Activated CD8-positive, alpha-beta T cell treated with anti-CD3 and anti-CD28 coated beads for 36 hours (primary cell): ENCODE results near the gene TIPARP. TPM values are rescaled to one million over a fixed set of nuclear protein-coding genes. Genes with fewer than 3 reads are reported as not detected.
A peak's percentile ranks its signal among the peaks of the same experiment; 100 is the strongest.

Experiments used
- ATAC-seq: fragments of 200-7000 bp; cut with Tn5 transposase; one replicate; pipeline ENCODE4 v1.10.0; 2021; ENCODE audit warnings: mild to moderate bottlenecking, moderate library complexity
- CTCF ChIA-PET: fragments of 350-600 bp; sonication (Branson Sonifier 250); formaldehyde crosslinking; loops from one replicate; lab custom pipeline; 2021; ENCODE audit warnings: antibody characterized with exemption; lab: Charles Lee
- POLR2A ChIA-PET: fragments of 350-600 bp; sonication (Branson Sonifier 250); formaldehyde crosslinking; loops from one replicate; lab custom pipeline; 2021; ENCODE audit warnings: antibody characterized with exemption; lab: Charles Lee
- DNase-seq: peaks from one replicate; pipeline ENCODE4 v3.0.0-alpha.2; 2020
- H3K27ac Mint-ChIP-seq: one replicate; pipeline ENCODE4 v1.8.0; 2021; ENCODE audit warnings: mild to moderate bottlenecking, mixed read lengths
- H3K27me3 Mint-ChIP-seq: one replicate; pipeline ENCODE4 v1.8.0; 2021; ENCODE audit warnings: mixed read lengths
- H3K36me3 Mint-ChIP-seq: one replicate; pipeline ENCODE4 v1.8.0; 2021; ENCODE audit warnings: low read depth, mixed read lengths
- H3K4me1 Mint-ChIP-seq: one replicate; pipeline ENCODE4 v1.8.0; 2021; ENCODE audit warnings: low read depth, mixed read lengths
- H3K4me3 Mint-ChIP-seq: one replicate; pipeline ENCODE4 v1.8.0; 2021; ENCODE audit warnings: mild to moderate bottlenecking, moderate library complexity, mixed read lengths
- H3K9me3 Mint-ChIP-seq: one replicate; pipeline ENCODE4 v1.8.0; 2021; ENCODE audit warnings: mixed read lengths
- intact Hi-C: fragments of 100-400 bp; cut with micrococcal nuclease; formaldehyde crosslinking; loops from one replicate; pipeline ENCODE4 v1.10.0; 2022
- total RNA-seq, 2 experiments: library from RNA; stranded (reverse); gene quantifications; one replicate each; pipeline ENCODE4 v1.2.3, GENCODE V29; 2021
- TF ChIP-seq, protein P1 (sequence below): fragments of 200-600 bp; IDR thresholded peaks from one replicate; pipeline ENCODE4 v1.8.0; 2022; ENCODE audit warnings: antibody characterized with exemption, mild to moderate bottlenecking

Gene TIPARP
- total RNA-seq, 2 experiments from 2014 or later = 28.0 to 30.0 TPM

DNA sequence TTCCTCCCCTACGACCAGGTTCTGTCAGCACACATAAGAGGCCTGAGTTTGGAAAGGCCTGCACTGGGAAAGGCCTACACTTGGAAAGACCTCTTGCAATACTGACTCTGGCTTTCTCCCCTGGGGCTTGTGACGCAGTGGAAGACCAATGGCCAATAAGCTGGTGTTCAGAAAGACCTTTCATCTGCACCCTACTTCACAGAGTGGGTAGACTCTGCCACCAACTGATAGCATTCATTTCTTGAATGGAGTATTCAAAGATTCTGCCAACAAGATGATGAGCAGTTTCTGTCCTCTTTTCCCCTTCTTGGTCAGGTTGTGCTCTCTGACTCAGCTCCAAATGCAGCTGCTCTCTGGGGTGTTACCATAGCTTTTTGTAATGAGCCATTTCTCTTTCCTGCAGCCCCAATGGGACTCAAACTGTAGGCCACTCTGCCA, 48.8 kb downstream of the TIPARP start:
- peak; percentile 60 for ATAC-seq
- peaks cover 4% of the 10 kb centered on the region for H3K4me1 Mint-ChIP-seq
- no peaks in the 10 kb centered on the region for H3K27me3 Mint-ChIP-seq
- no peaks in the 10 kb centered on the region for H3K36me3 Mint-ChIP-seq
- peak overlapping the region; percentile 17 for H3K27ac Mint-ChIP-seq
- no peaks in the 10 kb centered on the region for H3K9me3 Mint-ChIP-seq
- peak; percentile 10 for DNase-seq
- intact Hi-C loops = no loop called here
- POLR2A ChIA-PET = no interaction called here
- TF ChIP-seq, protein P1, sequence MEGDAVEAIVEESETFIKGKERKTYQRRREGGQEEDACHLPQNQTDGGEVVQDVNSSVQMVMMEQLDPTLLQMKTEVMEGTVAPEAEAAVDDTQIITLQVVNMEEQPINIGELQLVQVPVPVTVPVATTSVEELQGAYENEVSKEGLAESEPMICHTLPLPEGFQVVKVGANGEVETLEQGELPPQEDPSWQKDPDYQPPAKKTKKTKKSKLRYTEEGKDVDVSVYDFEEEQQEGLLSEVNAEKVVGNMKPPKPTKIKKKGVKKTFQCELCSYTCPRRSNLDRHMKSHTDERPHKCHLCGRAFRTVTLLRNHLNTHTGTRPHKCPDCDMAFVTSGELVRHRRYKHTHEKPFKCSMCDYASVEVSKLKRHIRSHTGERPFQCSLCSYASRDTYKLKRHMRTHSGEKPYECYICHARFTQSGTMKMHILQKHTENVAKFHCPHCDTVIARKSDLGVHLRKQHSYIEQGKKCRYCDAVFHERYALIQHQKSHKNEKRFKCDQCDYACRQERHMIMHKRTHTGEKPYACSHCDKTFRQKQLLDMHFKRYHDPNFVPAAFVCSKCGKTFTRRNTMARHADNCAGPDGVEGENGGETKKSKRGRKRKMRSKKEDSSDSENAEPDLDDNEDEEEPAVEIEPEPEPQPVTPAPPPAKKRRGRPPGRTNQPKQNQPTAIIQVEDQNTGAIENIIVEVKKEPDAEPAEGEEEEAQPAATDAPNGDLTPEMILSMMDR = no peak
- CTCF ChIA-PET = no interaction called here
- H3K4me3 Mint-ChIP-seq = no peak overlapping the region

DNA sequence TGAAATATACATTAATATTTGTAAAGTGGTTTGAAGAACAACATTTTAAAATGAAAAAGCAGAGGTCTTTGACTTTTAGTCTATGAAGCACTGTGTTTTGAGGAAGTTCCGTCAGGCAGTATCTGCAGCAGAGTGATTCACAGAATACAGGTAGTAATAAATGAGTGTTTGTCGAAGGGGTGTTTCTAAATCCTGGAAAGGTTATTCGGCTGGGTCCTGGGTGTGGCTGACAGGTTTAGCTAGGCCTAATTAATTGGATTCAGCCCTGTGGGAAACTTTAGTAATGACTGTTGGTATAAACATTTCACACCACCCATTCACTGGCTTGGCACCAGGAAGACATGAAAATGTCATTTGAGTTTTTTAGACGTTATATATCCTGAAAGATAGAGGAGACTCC, 51.3 kb downstream of the TIPARP start:
- Mint-ChIP-seq H3K36me3 (no peaks in the 10 kb centered on the region), H3K4me1 (peaks cover 4% of the 10 kb centered on the region), H3K4me3 (no peak overlapping the region), H3K27me3 (no peaks in the 10 kb centered on the region), H3K27ac (no peak overlapping the region), H3K9me3 (no peaks in the 10 kb centered on the region)
- ChIA-PET POLR2A (no interaction called here), CTCF (no interaction called here)
- intact Hi-C loops = no loop called here
- TF ChIP-seq, protein P1 = no peak
- DNase-seq (no peak), ATAC-seq (no peak)

- Mint-ChIP-seq H3K9me3 (no peaks in the 10 kb centered on the region), H3K4me1 (peaks cover 4% of the 10 kb centered on the region), H3K27ac (no peak overlapping the region), H3K27me3 (no peaks in the 10 kb centered on the region), H3K4me3 (no peak overlapping the region), H3K36me3 (no peaks in the 10 kb centered on the region)
- TF ChIP-seq, protein P1 = no peak
- intact Hi-C loops = no loop called here
- POLR2A ChIA-PET = no interaction called here
- ATAC-seq (no peak), DNase-seq (no peak)
- CTCF ChIA-PET = no interaction called here
These were observed 52.1 kb downstream of the TIPARP start for GRCh38 chr3:156726456-156726855.

DNA sequence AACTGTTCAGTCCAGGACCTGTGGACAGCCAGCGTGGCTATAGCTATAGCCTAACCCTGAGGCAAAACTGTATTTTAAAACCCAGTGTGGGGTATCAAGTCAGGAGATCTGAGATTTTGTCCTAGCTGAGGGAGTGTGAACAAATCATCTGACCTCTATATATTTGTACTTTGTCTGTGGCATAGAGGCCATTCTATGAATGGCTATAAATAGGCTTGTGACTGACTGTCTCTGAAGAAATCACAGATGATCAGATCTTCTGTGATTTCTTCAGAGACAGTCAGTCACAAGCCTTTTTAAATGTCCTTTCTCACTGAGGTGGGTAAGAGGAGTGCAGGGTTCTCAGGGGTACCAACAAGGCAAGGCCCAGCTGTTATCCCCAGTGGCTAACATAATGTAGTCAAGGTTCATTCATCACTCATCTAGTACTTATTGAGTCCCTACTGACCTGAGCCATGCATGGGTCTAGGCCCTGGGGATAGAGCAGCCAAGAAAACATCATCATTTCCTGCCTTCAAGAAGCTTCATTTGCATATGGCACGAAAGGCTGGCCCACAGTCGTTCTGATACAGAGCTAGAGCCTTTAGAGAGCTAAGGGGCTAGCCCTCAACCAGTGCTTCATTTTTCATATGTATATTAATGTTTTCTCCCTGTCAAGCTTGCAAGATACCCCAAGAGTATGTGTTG, 53.3 kb downstream of the TIPARP start:
- no peak overlapping the region for H3K4me3 Mint-ChIP-seq
- intact Hi-C loops = no loop called here
- H3K4me1 Mint-ChIP-seq = peaks cover 4% of the 10 kb centered on the region
- no peaks in the 10 kb centered on the region for H3K9me3 Mint-ChIP-seq
- H3K27me3 Mint-ChIP-seq = no peaks in the 10 kb centered on the region
- CTCF ChIA-PET = no interaction called here
- TF ChIP-seq, protein P1 = no peak
- POLR2A ChIA-PET = interaction anchor here (1.2 kb wide), 1 partner anchor 90 kb away, joined by 3 read pairs; no protein-coding TSS in a partner anchor
- H3K36me3 Mint-ChIP-seq = no peaks in the 10 kb centered on the region
- DNase-seq = peak; percentile 13
- no peak overlapping the region for H3K27ac Mint-ChIP-seq
- ATAC-seq = peak; percentile 49

DNA sequence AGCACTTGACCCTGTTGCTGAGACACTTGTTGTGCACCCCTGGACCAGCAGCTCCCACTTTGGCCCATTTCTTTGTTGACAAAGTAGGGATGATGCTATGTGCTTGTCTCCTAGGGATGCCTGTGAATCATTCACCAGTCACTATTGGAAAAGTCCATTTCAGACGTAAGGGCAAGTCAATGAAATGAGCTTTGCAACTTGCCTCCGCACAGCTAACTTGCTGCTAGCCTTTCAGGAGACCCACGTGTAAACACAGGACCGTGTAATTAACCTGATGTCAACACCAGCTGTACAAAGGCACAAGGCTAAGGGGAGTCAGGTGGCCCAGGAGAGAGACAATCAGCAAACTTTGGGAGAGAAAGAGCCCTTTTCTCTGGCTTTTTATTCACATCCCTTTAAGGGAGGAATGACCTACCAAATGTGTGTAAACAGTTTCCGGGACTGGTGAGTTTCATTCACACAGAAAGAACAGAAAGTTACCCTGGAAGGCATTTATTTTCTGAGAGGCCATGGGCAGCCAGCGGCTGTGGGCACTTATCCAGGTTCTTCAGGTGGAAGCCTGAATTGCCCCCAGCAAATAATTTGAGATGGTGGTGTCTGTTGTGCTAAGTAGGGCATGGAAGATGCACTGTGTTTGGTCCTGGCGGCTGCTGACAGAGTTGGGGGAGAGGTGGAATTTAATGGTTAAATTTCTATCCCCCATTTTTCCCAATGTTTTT, 54.0 kb downstream of the TIPARP start:
- ChIA-PET POLR2A (interaction anchor here (1.2 kb wide), 1 partner anchor 89 kb away, joined by 3 read pairs; no protein-coding TSS in a partner anchor), CTCF (interaction anchor here (0.9 kb wide), 1 partner anchor 258 kb away, joined by 3 read pairs; no protein-coding TSS in a partner anchor)
- no peak overlapping the region for H3K27ac Mint-ChIP-seq
- H3K9me3 Mint-ChIP-seq = no peaks in the 10 kb centered on the region
- H3K4me1 Mint-ChIP-seq = no peaks in the 10 kb centered on the region
- H3K4me3 Mint-ChIP-seq = no peak overlapping the region
- H3K27me3 Mint-ChIP-seq = no peaks in the 10 kb centered on the region
- DNase-seq = no peak
- no peak for ATAC-seq
- intact Hi-C loops = no loop called here
- TF ChIP-seq, protein P1 = no peak
- no peaks in the 10 kb centered on the region for H3K36me3 Mint-ChIP-seq
